ENCODE data around the gene CASP8AP2.
"Not testable (repeated sequence)": the region's sequence is repeated elsewhere in the genome, so short reads cannot be mapped to it uniquely, and the experiment has no call there.

Gene CASP8AP2

GRCh38 chr6:89829472-89830169, at the start of gene CASP8AP2:
Gene CASP8AP2, plus strand, starts transcription at chr6:89829880.
- DNase-seq (ENCODE audit: low spot score), result peak; percentile 93
- TF ChIP-seq CTCF (IDR thresholded peaks at IDR 0.05; ENCODE audit: extremely low read depth, missing control alignments), result no peak

- no peak for TF ChIP-seq CTCF (IDR thresholded peaks at IDR 0.05; ENCODE audit: extremely low read depth, missing control alignments)
- DNase-seq (ENCODE audit: low spot score), result no peak
These were observed 48.3 kb upstream of the CASP8AP2 start for GRCh38 chr6:89781070-89782034.

GRCh38 chr6:89782222-89782621, 47.5 kb upstream of the CASP8AP2 start:
- no peak for DNase-seq (ENCODE audit: low spot score)
- TF ChIP-seq CTCF (IDR thresholded peaks at IDR 0.05; ENCODE audit: extremely low read depth, missing control alignments), result no peak

GRCh38 chr6:89783293-89783692, 46.4 kb upstream of the CASP8AP2 start:
- not testable (repeated sequence) for DNase-seq (ENCODE audit: low spot score)

- no peak for DNase-seq (ENCODE audit: low spot score)
- TF ChIP-seq CTCF (IDR thresholded peaks at IDR 0.05; ENCODE audit: extremely low read depth, missing control alignments), result no peak
These were observed 44.8 kb upstream of the CASP8AP2 start for GRCh38 chr6:89784838-89785237.

- TF ChIP-seq CTCF (IDR thresholded peaks at IDR 0.05; ENCODE audit: extremely low read depth, missing control alignments), result no peak
- DNase-seq (ENCODE audit: low spot score), result no peak
These were observed 42.7 kb upstream of the CASP8AP2 start for GRCh38 chr6:89786970-89787369.

GRCh38 chr6:89787660-89788328, 41.9 kb upstream of the CASP8AP2 start:
- DNase-seq (ENCODE audit: low spot score), result no peak

More at GRCh38 chr6:89787660-89788328, 41.9 kb upstream of the CASP8AP2 start:
- no peak for TF ChIP-seq CTCF (IDR thresholded peaks at IDR 0.05; ENCODE audit: extremely low read depth, missing control alignments)
